AG04450 (cell line): Measurements from ENCODE around the gene S100A3. TPM values are rescaled to one million over a fixed set of nuclear protein-coding genes. Genes with fewer than 3 reads are reported as not detected.
"Not testable (repeated sequence)": the region's sequence is repeated elsewhere in the genome, so short reads cannot be mapped to it uniquely, and the experiment has no call there.

Source experiments
- CTCF ChIA-PET: fragments of 300-600, 350-600 bp; formaldehyde crosslinking; extraction: SDS; loops from one replicate; lab custom pipeline; 2022; ENCODE audit warnings: antibody characterized with exemption, inconsistent platforms; lab: Charles Lee
- POLR2A ChIA-PET: fragments of 350-600 bp; formaldehyde crosslinking; extraction: SDS; loops from one replicate; lab custom pipeline; 2021; ENCODE audit warnings: antibody characterized with exemption, inconsistent platforms; lab: Yijun Ruan, JAX
- DNase-seq: peaks from one replicate; pipeline ENCODE4 v3.0.0-alpha.2; 2011; ENCODE audit warnings: low read depth, low spot score
- H3K27ac ChIP-seq: one replicate; pipeline ENCODE4 v1.5.1; 2012; ENCODE audit warnings: low read depth, low read length, control low read depth
- H3K27me3 ChIP-seq: one replicate; pipeline ENCODE4 v1.6.0; 2012; ENCODE audit warnings: low read length; ENCODE audit not compliant: control insufficient read depth, insufficient read depth
- H3K4me3 ChIP-seq: 2 replicates; pipeline ENCODE4 v1.5.1; 2011; ENCODE audit warnings: mild to moderate bottlenecking, low read depth, low read length, control low read depth
- H3K9me3 ChIP-seq: 2 replicates; pipeline ENCODE4 v1.5.1; 2012; ENCODE audit warnings: low read length; ENCODE audit not compliant: control insufficient read depth, insufficient read depth
- CTCF ChIP-seq: IDR thresholded peaks from 2 replicates; pipeline ENCODE4 v1.5.1; 2011; ENCODE audit warnings: low read depth, low read length, control low read depth, inconsistent platforms
- polyA plus RNA-seq: library from polyadenylated mRNA; depleted of rRNA; stranded (reverse); fragments of >200 nt; gene quantifications from 2 replicates; pipeline ENCODE4 v1.2.3, GENCODE V29; 2011

Gene S100A3
- polyA plus RNA-seq, 1 experiment: 1.8 TPM

DNA sequence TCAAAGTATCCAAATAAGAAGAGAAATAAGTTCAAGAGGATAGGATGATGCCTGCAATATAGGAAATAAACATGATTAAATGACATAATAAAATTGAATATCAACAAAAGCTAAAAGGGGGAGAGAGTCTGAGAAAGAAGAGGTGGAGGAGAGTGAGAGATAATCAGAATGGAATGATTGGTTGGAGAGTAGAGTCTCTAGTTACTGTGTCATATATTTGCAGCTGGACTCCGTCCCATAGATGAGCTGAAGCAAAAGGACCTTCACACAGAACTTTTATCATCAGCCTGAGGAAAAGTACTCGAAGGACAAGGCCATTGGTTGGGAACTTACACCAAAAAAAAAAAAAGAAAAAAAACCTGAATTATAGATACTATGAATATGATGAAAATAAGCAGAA is 39.4 kb upstream of the S100A3 start:
- no peak for DNase-seq
- ChIA-PET POLR2A (interaction anchor here (0.7 kb wide), 1 partner anchor 54 kb away, joined by 5 read pairs; no protein-coding TSS in a partner anchor), CTCF (interaction anchor here (1.1 to 1.9 kb wide), 3 partner anchors 16 to 55 kb away, joined by 5 to 6 read pairs (median 5); no protein-coding TSS in a partner anchor)
- Histone ChIP-seq H3K27me3 (no peaks in the 10 kb centered on the region), H3K9me3 (no peaks in the 10 kb centered on the region), H3K27ac (no peak overlapping the region), H3K4me3 (no peak overlapping the region)
- TF ChIP-seq CTCF: no peak

DNA sequence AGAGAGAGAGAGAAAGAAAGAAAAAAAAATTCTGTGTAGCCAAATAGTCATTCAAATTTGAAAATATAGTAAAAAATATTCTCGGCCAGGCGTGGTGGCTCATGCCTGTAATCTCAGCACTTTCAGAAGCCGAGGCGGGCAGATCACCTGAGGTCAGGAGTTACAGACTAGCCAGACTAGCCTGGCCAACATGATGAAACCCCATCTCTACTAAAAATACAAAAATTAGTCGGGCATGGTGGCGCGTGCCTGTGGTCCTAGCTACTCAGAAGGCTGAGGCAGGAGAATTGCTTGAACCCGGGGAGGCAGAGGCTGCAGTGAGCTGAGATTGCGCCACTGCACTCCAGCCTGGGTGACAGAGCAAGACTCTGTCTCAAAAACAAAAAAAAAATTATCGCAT is 39.0 kb upstream of the S100A3 start:
- not testable (repeated sequence) for H3K27me3 ChIP-seq, DNase-seq, H3K9me3 ChIP-seq, H3K27ac ChIP-seq, H3K4me3 ChIP-seq
- POLR2A ChIA-PET: interaction anchor here (0.7 kb wide), 1 partner anchor 53 kb away, joined by 5 read pairs; no protein-coding TSS in a partner anchor
- CTCF ChIA-PET: interaction anchor here (1.1 to 1.9 kb wide), 3 partner anchors 16 to 55 kb away, joined by 5 to 6 read pairs (median 5); no protein-coding TSS in a partner anchor

DNA sequence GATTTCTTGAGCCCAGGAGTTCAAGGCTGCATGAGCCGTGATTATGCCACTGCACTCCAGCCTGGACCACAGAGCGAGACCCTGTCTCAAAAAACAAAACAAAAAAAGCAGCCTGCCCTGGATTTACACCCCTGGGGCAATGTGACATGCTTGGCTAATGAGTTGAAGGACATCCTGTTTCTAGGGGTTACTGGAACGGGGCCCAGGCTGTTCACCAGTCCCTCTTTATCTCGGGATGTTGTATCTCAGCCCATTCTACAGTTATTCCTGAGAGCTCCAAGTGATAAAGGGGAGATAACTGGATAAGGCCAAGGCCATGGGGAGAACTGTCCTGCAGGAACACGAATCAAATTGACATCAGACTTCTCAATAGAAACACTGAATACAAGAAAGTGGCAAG is 38.3 kb upstream of the S100A3 start:
- POLR2A ChIA-PET: no interaction called here

DNA sequence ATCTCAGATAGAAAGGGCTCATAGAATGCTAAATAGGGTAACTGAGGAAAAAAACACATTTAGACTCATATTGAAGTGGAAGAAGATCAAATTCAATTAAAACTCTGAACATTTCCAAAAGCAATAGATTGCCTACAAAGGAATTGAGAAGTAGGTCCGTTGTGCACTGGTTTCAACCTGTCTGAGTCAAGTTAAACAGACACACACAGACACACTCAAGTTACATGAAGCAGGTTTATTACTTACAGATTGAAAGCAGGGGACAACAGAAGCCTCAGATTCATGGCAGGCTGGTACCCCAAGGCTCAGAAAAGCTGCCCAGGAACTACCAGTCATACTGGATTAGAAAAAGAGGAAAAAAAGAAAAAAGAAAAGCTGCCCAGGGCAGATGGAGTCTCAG is 37.3 kb upstream of the S100A3 start:
- Histone ChIP-seq H3K27me3 (no peaks in the 10 kb centered on the region), H3K4me3 (no peak overlapping the region), H3K9me3 (no peaks in the 10 kb centered on the region), H3K27ac (no peak overlapping the region)
- ChIA-PET CTCF (interaction anchor here (4.0 kb wide), 1 partner anchor 14 kb away, joined by 33 read pairs; no protein-coding TSS in a partner anchor), POLR2A (no interaction called here)
- DNase-seq: no peak
- no peak for TF ChIP-seq CTCF

More for the DNA sequence above, 38.3 kb upstream of the S100A3 start:
- TF ChIP-seq CTCF: no peak
- no peak for DNase-seq
- Histone ChIP-seq H3K27me3 (no peaks in the 10 kb centered on the region), H3K4me3 (no peak overlapping the region), H3K9me3 (no peaks in the 10 kb centered on the region), H3K27ac (no peak overlapping the region)
- CTCF ChIA-PET: interaction anchor here (1.9 to 4.0 kb wide), 2 partner anchors 15 to 54 kb away, joined by 5 to 33 read pairs; no protein-coding TSS in a partner anchor

DNA sequence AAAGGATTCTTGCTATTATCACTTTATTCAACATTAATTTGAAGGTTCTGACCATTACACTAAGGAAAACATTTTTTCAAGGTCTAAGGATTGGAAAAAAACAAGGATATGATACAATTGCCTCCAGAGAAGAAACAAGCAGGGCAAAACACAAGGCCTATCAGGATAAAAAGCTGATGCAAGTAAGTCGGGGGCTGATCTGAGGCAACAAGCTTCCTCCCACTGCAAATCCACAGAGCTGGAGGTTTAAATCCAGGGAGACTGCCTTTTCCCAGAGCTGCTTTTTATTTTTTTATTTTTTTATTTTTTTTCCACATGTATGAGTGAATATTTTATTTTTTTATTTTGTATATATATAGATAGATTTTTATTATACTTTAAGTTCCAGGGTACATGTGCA is 35.9 kb upstream of the S100A3 start:
- no peaks in the 10 kb centered on the region for H3K9me3 ChIP-seq
- no peak for DNase-seq
- H3K27me3 ChIP-seq: no peaks in the 10 kb centered on the region
- ChIA-PET CTCF (interaction anchor here (1.6 to 4.0 kb wide), 2 partner anchors 13 to 74 kb away, joined by 6 to 33 read pairs; no protein-coding TSS in a partner anchor), POLR2A (interaction anchor here (1.4 kb wide), 1 partner anchor 49 kb away, joined by 5 read pairs; the partner anchor contains the start of gene CHTOP)
- TF ChIP-seq CTCF: no peak
- no peak overlapping the region for H3K27ac ChIP-seq
- H3K4me3 ChIP-seq: no peak overlapping the region
